K562 (cell line): ENCODE results near the gene PPFIBP2. TPM values are rescaled to one million over a fixed set of nuclear protein-coding genes. Genes with fewer than 3 reads are reported as not detected.

ENCODE experiments used
- BHLHE40 ChIP-seq: IDR thresholded peaks from 2 replicates; pipeline ENCODE4 v1.6.1; 2011; ENCODE audit warnings: low read length, improper control_type of control experiment
- BRD4 ChIP-seq: fragments of 200-600 bp; sonication (generic); IDR thresholded peaks from 2 replicates; pipeline ENCODE4 v1.6.1; 2017; ENCODE audit warnings: inconsistent platforms
- CC2D1A ChIP-seq: fragments of 450-650 bp; IDR thresholded peaks from 2 replicates; pipeline ENCODE4 v1.6.1; 2017; ENCODE audit warnings: mild to moderate bottlenecking
- CTCF ChIP-seq, 3 experiments: IDR thresholded peaks in 2 of 3; conservative IDR thresholded peaks in 1 of 3; 2 replicates each; pipeline ENCODE4 v1.5.1; 2011 to 2012; ENCODE audit warnings: low read length in 3 of 3, mild to moderate bottlenecking in 3 of 3, control low read depth in 2 of 3, improper control_type of control experiment in 1 of 3, inconsistent platforms in 1 of 3, low read depth in 1 of 3, mixed read lengths in 1 of 3, moderate library complexity in 1 of 3; ENCODE audit not compliant: insufficient read depth in 2 of 3
- DEAF1 ChIP-seq: fragments of 450-650 bp; formaldehyde crosslinking; IDR thresholded peaks from 2 replicates; pipeline ENCODE4 v1.4.0; 2020; ENCODE audit warnings: mild to moderate bottlenecking, moderate library complexity
- GABPB1 ChIP-seq: sonication (generic); formaldehyde crosslinking; IDR thresholded peaks from 2 replicates; pipeline ENCODE4 v1.8.0; 2022; ENCODE audit warnings: mild to moderate bottlenecking, missing genetic modification reagents
- MNT ChIP-seq, 2 experiments: fragments of 450-650 bp; conservative IDR thresholded peaks; 2 replicates each; pipeline ENCODE4 v1.6.1; 2017; ENCODE audit warnings: mild to moderate bottlenecking in 2 of 2, moderate library complexity in 2 of 2
- MYC ChIP-seq, 2 experiments: fragments of 250-450 bp in 1 of 2; sonication (Bioruptor Pico) in 1 of 2; IDR thresholded peaks; 2 replicates each; pipeline versions ENCODE4 v1.5.1 to v1.6.1; 2012 to 2021; ENCODE audit warnings: low read depth in 2 of 2, borderline replicate concordance in 1 of 2, improper control_type of control experiment in 1 of 2, low read length in 1 of 2, mild to moderate bottlenecking in 1 of 2, moderate library complexity in 1 of 2
- RAD21 ChIP-seq, 2 experiments: fragments of 250-450 bp in 1 of 2; fragments of 450-650 bp in 1 of 2; sonication (Bioruptor Pico) in 1 of 2; formaldehyde crosslinking in 1 of 2; IDR thresholded peaks in 1 of 2; conservative IDR thresholded peaks in 1 of 2; 2 replicates each; pipeline versions ENCODE4 v1.4.0 to v1.8.0; 2020 to 2022; ENCODE audit warnings: mild to moderate bottlenecking in 2 of 2, moderate library complexity in 1 of 2
- REST ChIP-seq, 2 experiments: fragments of 450-650 bp; formaldehyde crosslinking in 1 of 2; IDR thresholded peaks; 2 replicates each; pipeline versions ENCODE4 v1.4.0 to v1.6.1; 2014 to 2020; ENCODE audit warnings: mild to moderate bottlenecking in 2 of 2, borderline replicate concordance in 1 of 2, low read depth in 1 of 2
- SMAD3 ChIP-seq: fragments of 450-650 bp; formaldehyde crosslinking; conservative IDR thresholded peaks from 2 replicates; pipeline ENCODE4 v1.4.0; 2020; ENCODE audit warnings: mild to moderate bottlenecking
- SMC3 ChIP-seq: conservative IDR thresholded peaks from 2 replicates; pipeline ENCODE4 v1.6.1; 2011; ENCODE audit warnings: low read depth, low read length, improper control_type of control experiment; ENCODE audit not compliant: insufficient read depth
- polyA plus RNA-seq, 8 experiments: library from polyadenylated mRNA; depleted of rRNA in 4 of 8; stranded (reverse) in 5 of 8; unstranded in 3 of 8; fragments of >200 nt; fragmentation: Nextera tagmentation in 2 of 8; fragmentation: Illumina TruSeq in 1 of 8; extraction: Ambion mirVana in 2 of 8; extraction: Trizol in 1 of 8; gene quantifications; 2 replicates each; pipeline versions ENCODE4 v1.2.1 to v1.2.3, GENCODE V29; 2011 to 2014; ENCODE audit warnings: inconsistent platforms in 1 of 8, missing spikeins in 1 of 8
- total RNA-seq, 7 experiments: library from RNA; depleted of rRNA in 6 of 7; stranded (reverse); fragments of >200 nt in 6 of 7; fragmentation: Illumina TruSeq in 2 of 7; extraction: Trizol in 2 of 7; gene quantifications; 2 replicates each; pipeline versions ENCODE4 v1.2.1 to v1.2.3, GENCODE V29; 2011 to 2021; ENCODE audit warnings: low replicate concordance in 1 of 7

Gene PPFIBP2
- total and polyA plus RNA-seq, 9 of the 15 experiments (the other 6 are each of a cell fraction or from before 2014, with no cell fraction given), result 0.18 to 3.4 (median 1.2) TPM

- peak; percentile 80 for TF ChIP-seq REST (IDR thresholded peaks at IDR 0.05; ENCODE audit: borderline replicate concordance)
- no peak for TF ChIP-seq REST (CRISPR knock-in tag; IDR thresholded peaks at IDR 0.05; ENCODE audit: low read depth)
- peak; percentile 89 for TF ChIP-seq DEAF1 (CRISPR knock-in tag)
- TF ChIP-seq MYC (IDR thresholded peaks at IDR 0.05; ENCODE audit: low read depth, low read length), result peak; percentile 32; the same call in 1 of the 2 replicates
- no peak for TF ChIP-seq MYC (CRISPR knock-in tag; IDR thresholded peaks at IDR 0.05; ENCODE audit: borderline replicate concordance, low read depth)
- peak in 1 of 2 experiments; percentile 50; a peak in 1 of 4 replicates for TF ChIP-seq MNT (conservative IDR thresholded peaks at IDR 0.05)
- no peak for TF ChIP-seq SMAD3 (CRISPR knock-in tag)
- TF ChIP-seq CTCF (IDR thresholded peaks at IDR 0.05 in 2 of 3, conservative IDR thresholded peaks at IDR 0.05 in 1 of 3; ENCODE audit: insufficient read depth in 2 of 3, low read depth in 1 of 3, low read length in 3 of 3), result peak; percentile 67 to 87 (median 70)
- TF ChIP-seq SMC3, result peak; percentile 69
- peak; percentile 34; the same call in 1 of the 2 replicates for TF ChIP-seq CC2D1A
- TF ChIP-seq BHLHE40, result peak; percentile 89
- no peak for TF ChIP-seq GABPB1 (CRISPR knock-in tag)
- peak; percentile 86 to 92 for TF ChIP-seq RAD21 (CRISPR knock-in tag; conservative IDR thresholded peaks at IDR 0.05 in 1 of 2, IDR thresholded peaks at IDR 0.05 in 1 of 2)
- TF ChIP-seq BRD4, result no peak
These were observed 143.7 kb downstream of the PPFIBP2 start (continued) for GRCh38 chr11:7657306-7658025.
